Measurements from ENCODE around the gene AADACL3. TPM values are rescaled to one million over a fixed set of nuclear protein-coding genes. Genes with fewer than 3 reads are reported as not detected.

Gene AADACL3
- total and polyA plus RNA-seq, 2 donors (not counting 3 experiments of a cell fraction or from before 2014, with no cell fraction given): not detected

DNA sequence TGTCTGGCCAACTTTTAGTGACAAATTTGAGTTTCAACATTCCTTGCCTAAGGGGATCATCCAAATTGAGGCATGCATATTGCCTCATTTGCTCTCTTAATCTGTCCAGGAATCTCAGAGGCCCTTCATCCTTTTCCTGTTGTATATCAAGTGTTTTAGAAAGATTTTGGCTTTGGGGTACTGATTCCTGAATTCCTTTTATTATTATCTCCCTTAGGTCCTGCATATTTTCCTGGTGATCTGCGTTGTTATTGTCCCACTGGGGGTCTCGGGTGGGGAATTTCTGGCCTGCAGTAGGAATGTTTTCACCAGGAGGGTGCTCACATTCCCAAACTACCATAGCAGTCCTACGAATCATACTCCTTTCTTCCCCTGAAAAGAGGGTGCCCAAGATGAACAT lies 4.4 kb upstream of the AADACL3 start:
- dilution Hi-C loops (cut with MboI; ENCODE audit: extremely low pct_ligation_motif_present, low sequenced_read_pairs): no loop called here
- Histone ChIP-seq H3K79me2 (ENCODE audit: control insufficient read depth, insufficient read depth, low read length) (no peaks in the 10 kb centered on the region), H3K27me3 (ENCODE audit: control insufficient read depth in 2 of 2, insufficient read depth in 2 of 2, low read length in 2 of 2) (no peaks in the 10 kb centered on the region), H3K4me3 (replicated peaks in 1 of 3; ENCODE audit: insufficient read depth in 1 of 3, low read depth in 1 of 3, low read length in 3 of 3) (no peak overlapping the region), H3K9ac (replicated peaks; ENCODE audit: extremely low read depth, insufficient read depth, low read length) (no peak overlapping the region), H2AFZ (ENCODE audit: low read depth, low read length) (no peak overlapping the region), H3K9me1 (replicated peaks; ENCODE audit: control insufficient read depth, extremely low read depth, insufficient read depth, low read length) (no peaks in the 10 kb centered on the region), H3K27ac (ENCODE audit: insufficient read depth, low read depth, low read length) (no peak overlapping the region), H3K36me3 (ENCODE audit: control insufficient read depth in 2 of 2, extremely low read depth in 1 of 2, insufficient read depth in 2 of 2, low read length in 2 of 2) (no peaks in the 10 kb centered on the region), H3K9me3 (replicated peaks; ENCODE audit: control insufficient read depth, insufficient read depth, low read length) (no peaks in the 10 kb centered on the region), H3K4me2 (ENCODE audit: insufficient read depth, low read length) (no peak overlapping the region), H4K20me1 (replicated peaks; ENCODE audit: control insufficient read depth, extremely low read depth, insufficient read depth, low read length) (no peaks in the 10 kb centered on the region), H3K4me1 (ENCODE audit: control insufficient read depth, extremely low read depth, insufficient read depth, low read length) (no peaks in the 10 kb centered on the region)
- no peak for DNase-seq (ENCODE audit: low read depth, low spot score)
- no peak for FAIRE-seq
- no TSS peak for BruUV-seq (replicated peaks)
- ChIA-PET POLR2A (no interaction called here), CTCF (no interaction called here)
- intact Hi-C loops (cut with micrococcal nuclease): no loop called here
- TF ChIP-seq MYC (IDR thresholded peaks at IDR 0.05; ENCODE audit: low read depth, low read length): no peak
- TF ChIP-seq, protein P1, sequence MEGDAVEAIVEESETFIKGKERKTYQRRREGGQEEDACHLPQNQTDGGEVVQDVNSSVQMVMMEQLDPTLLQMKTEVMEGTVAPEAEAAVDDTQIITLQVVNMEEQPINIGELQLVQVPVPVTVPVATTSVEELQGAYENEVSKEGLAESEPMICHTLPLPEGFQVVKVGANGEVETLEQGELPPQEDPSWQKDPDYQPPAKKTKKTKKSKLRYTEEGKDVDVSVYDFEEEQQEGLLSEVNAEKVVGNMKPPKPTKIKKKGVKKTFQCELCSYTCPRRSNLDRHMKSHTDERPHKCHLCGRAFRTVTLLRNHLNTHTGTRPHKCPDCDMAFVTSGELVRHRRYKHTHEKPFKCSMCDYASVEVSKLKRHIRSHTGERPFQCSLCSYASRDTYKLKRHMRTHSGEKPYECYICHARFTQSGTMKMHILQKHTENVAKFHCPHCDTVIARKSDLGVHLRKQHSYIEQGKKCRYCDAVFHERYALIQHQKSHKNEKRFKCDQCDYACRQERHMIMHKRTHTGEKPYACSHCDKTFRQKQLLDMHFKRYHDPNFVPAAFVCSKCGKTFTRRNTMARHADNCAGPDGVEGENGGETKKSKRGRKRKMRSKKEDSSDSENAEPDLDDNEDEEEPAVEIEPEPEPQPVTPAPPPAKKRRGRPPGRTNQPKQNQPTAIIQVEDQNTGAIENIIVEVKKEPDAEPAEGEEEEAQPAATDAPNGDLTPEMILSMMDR (IDR thresholded peaks at IDR 0.05; ENCODE audit: extremely low read depth in 1 of 2, insufficient read depth in 1 of 2, low read depth in 1 of 2, low read length in 2 of 2): no peak
- TF ChIP-seq FOS (IDR thresholded peaks at IDR 0.05; ENCODE audit: borderline replicate concordance, insufficient read depth, low read length): no peak
- TF ChIP-seq GATA2 (IDR thresholded peaks at IDR 0.05; ENCODE audit: insufficient read depth, insufficient read length, low read depth, low read length): no peak
- no peak for TF ChIP-seq JUN (IDR thresholded peaks at IDR 0.05; ENCODE audit: borderline replicate concordance, insufficient read depth, insufficient read length, low read depth)
- TF ChIP-seq, protein P2, sequence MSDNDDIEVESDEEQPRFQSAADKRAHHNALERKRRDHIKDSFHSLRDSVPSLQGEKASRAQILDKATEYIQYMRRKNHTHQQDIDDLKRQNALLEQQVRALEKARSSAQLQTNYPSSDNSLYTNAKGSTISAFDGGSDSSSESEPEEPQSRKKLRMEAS (IDR thresholded peaks at IDR 0.05; ENCODE audit: insufficient read depth, insufficient read length): no peak
- no peak for TF ChIP-seq POLR2A (IDR thresholded peaks at IDR 0.05; ENCODE audit: low read depth, low read length)
- no peak for TF ChIP-seq POLR2AphosphoS5 (IDR thresholded peaks at IDR 0.05; ENCODE audit: insufficient read depth, low read depth, low read length)
- no peak for TF ChIP-seq EZH2 (IDR thresholded peaks at IDR 0.05; ENCODE audit: borderline replicate concordance, low read depth, low read length, severe bottlenecking)
